Cortex of kidney (tissue), 1 donor: ENCODE measurements around the gene IGFBP2.

ENCODE experiments used
- DNase-seq: peaks from one replicate; lab custom pipeline; 2025; lab: John Stamatoyannopoulos, UW

The IGFBP2 gene

GRCh38 chr2:216661639-216662375 lies 28.6 kb downstream of the IGFBP2 start:
- DNase-seq = no peak

- DNase-seq = no peak
These were observed 29.9 kb downstream of the IGFBP2 start for GRCh38 chr2:216663106-216663505.

GRCh38 chr2:216663846-216664245 lies 30.6 kb downstream of the IGFBP2 start:
- no peak for DNase-seq

GRCh38 chr2:216664593-216665034 lies 31.4 kb downstream of the IGFBP2 start:
- DNase-seq = no peak

- no peak for DNase-seq
These were observed 32.0 kb downstream of the IGFBP2 start for GRCh38 chr2:216665242-216665641.

- no peak for DNase-seq
These were observed 32.5 kb downstream of the IGFBP2 start for GRCh38 chr2:216665717-216666116.

GRCh38 chr2:216666461-216667233 lies 33.4 kb downstream of the IGFBP2 start:
- DNase-seq = no peak

GRCh38 chr2:216670266-216671080 lies 37.3 kb downstream of the IGFBP2 start:
- DNase-seq = no peak

- DNase-seq = no peak
These were observed 37.8 kb downstream of the IGFBP2 start for GRCh38 chr2:216671081-216671411.

- DNase-seq = no peak
These were observed 38.6 kb downstream of the IGFBP2 start for GRCh38 chr2:216671791-216672343.

- no peak for DNase-seq
These were observed 39.2 kb downstream of the IGFBP2 start for GRCh38 chr2:216672466-216672865.

- DNase-seq = no peak
These were observed 39.8 kb downstream of the IGFBP2 start for GRCh38 chr2:216673021-216673420.

GRCh38 chr2:216673609-216674008 lies 40.4 kb downstream of the IGFBP2 start:
- no peak for DNase-seq

- DNase-seq = no peak
These were observed 41.2 kb downstream of the IGFBP2 start for GRCh38 chr2:216674376-216674775.

GRCh38 chr2:216676630-216677029 lies 43.4 kb downstream of the IGFBP2 start:
- no peak for DNase-seq

GRCh38 chr2:216677439-216678097 lies 44.3 kb downstream of the IGFBP2 start:
- no peak for DNase-seq

- no peak for DNase-seq
These were observed 44.9 kb downstream of the IGFBP2 start for GRCh38 chr2:216678098-216678465.

- no peak for DNase-seq
These were observed 45.8 kb downstream of the IGFBP2 start for GRCh38 chr2:216678813-216679657.

- DNase-seq = no peak
These were observed 46.4 kb downstream of the IGFBP2 start for GRCh38 chr2:216679658-216680024.

- no peak for DNase-seq
These were observed 47.9 kb downstream of the IGFBP2 start for GRCh38 chr2:216680951-216681629.
